HG02623 (cell line): ENCODE measurements around the gene ALKAL2.

Experiments
- ATAC-seq: cut with Tn5 transposase; IDR thresholded peaks from one replicate; pipeline ENCODE4 v1.9.1; 2021; ENCODE audit warnings: moderate library complexity; ENCODE audit not compliant: unreplicated experiment

Gene ALKAL2

DNA sequence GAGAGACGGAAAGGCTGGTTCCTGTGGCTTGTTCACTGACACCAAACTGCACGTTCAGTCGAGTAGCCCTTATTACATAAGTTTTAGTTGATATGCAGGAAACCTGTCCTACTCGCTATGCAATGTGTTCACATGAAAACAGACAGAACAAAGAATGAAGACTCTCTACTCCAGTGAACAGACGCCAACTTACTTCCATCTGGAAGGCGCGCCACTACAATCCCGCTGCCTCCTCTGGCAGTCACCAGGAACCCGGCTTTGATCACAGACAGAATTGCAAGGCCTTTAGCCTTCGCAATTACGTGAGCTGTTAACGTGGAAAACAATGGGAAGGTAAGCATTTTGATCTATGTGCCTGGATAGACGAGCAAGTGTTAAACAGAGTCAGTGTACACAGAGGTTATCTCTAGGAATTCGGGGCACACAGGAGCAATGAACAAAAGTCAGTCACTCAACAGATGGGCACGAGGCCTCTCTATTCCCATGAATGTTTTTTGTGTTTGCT, 38.3 kb downstream of the ALKAL2 start:
- ATAC-seq = no peak

DNA sequence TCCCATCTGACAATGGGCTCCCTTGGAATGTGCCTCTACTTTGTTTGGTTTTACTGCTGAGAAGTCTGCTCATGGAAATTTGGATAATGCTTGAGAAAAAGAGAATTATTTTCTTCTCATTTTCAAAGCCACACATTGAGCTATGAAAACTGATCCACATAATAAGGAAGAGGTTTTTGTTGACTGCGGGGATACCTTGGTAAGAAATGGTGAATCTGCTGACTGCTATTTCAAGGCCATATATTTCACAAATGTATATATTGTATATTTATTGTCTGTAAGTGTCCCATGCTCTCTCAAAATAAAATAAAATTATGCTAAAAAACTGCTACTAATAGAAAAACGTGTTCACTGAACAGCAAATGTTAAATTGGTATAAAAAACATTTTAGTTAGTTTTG, 39.2 kb downstream of the ALKAL2 start:
- ATAC-seq = no peak

DNA sequence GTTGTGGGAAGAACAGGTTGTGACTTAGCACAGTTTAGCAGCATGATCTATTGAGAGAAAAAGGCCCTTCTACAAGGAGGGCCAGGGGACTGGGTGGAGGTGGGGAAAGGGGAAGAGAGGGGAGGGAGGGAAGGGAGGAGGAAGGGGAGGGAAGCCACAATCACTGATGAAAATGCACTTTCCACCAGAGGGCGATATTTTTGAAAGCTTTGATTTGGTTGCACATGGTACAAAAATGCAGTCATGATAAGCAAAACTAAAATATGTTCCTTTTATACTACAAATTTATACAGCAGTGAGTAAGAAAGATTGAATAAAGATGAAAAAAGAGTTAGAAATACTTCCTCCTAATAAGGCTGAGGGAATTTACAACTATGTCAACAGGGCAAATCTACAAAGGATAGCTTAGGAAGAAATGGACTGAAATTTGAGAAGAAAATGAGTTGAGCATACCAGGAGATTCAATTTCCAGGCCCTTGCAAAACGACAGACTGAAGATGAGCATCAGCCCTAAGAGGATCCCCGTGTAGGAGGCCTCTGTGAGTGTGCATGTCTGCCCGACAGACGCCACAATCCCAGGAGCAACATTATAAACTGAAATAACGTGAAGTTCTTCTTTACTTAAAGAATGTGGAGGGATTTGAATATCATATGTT, 41.3 kb downstream of the ALKAL2 start:
- no peak for ATAC-seq

DNA sequence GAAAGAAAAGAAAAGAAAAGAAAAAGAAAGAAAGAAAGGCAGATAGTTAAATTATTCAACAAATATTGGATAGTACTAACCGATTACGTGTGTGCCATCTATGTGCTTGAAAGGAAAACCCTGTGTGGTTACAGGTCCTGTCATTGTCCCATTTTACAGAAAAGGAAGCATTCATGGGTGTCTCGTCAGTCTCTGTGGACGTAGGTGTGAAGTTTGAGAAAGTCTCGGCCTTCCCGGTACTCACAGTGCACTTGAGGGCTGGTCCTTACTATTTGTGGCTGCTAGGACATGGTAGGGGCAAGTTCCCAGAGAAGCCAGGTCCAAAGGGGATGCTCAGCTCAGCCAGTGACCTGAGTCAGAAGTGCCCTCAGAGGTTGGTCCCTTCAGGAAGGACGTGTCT, 43.3 kb downstream of the ALKAL2 start:
- ATAC-seq = no peak

DNA sequence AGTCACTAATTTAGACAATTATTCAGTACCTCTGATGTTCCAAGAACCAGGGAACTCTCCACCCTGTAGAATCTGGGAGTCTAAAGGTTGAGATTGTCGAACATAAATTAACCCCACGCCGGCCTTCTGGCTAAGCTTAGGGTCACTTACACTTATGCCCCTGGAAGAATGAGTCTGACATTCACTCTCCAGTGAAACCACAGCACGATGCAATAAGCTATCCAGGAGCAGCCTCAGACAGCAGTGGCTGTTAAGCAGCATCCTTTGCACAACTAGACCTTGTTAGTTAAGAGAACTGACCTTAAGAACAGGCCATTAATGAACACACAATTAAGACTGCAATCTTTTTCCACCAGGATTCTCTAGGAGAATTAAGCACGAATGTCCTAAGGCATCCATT, 49.0 kb downstream of the ALKAL2 start:
- no peak for ATAC-seq

DNA sequence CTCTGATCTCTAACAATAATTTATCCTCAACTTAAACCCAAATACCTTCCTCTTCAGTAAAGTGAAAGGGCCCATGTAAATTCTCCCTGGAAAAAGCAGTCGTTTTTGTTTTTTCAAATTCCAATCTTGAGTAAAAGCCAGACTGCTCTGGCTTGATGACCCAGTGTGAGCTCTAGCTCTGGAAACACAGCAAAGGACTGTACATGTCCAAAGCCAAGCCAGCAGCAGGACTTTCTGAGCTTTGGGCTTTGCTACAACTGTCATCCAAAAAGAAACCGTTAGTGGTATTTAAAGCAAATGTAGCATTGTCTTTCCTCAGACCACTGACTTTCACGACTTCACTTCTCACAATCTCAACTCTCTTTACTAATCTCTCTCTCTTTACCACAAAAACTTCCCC, 49.5 kb downstream of the ALKAL2 start:
- no peak for ATAC-seq

DNA sequence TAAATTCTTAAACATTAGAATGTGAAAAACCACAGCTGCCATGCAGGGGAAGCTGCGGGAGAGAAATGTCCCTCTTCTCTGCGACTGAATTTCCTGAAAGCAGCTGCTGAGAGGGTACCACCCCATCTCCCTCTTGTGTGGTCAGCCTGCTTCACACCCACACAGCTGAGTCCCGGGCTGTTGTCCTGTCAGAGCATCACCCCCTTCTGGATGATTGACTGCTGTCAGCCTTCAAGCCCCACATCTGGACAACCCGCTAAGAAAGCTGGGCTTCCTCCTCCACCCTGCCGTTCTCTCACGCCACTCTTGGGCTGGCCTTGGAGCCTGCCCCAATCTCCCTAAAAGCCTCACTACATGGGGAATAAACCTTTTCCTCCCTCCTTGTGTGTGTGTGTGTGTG, 50.0 kb downstream of the ALKAL2 start:
- ATAC-seq = no peak

DNA sequence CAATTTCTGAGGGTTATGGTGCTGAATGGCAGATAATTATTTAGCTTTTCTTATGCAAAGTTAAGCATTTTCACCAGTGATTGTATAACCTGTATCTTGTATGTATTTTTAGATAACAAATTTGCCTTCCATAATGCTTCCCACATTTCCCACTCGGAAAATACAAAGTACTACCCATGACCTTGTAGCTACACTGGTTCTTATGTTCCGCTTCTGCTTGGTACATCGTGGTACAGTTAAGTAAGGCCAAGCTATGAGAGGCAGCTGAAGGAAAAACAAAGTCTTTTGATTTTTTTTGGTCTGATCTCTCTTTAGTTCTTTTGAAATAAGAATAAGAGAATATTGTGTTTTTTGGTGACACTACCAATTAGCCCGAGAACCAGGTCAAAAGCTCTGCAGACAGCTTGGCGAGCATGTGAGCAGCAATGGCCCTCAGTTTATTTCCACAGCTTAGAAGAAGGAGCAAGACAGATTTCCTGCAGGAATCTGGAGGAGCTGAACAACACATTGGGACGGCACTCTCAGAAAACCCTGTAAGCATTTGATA, 50.8 kb downstream of the ALKAL2 start:
- ATAC-seq = no peak

DNA sequence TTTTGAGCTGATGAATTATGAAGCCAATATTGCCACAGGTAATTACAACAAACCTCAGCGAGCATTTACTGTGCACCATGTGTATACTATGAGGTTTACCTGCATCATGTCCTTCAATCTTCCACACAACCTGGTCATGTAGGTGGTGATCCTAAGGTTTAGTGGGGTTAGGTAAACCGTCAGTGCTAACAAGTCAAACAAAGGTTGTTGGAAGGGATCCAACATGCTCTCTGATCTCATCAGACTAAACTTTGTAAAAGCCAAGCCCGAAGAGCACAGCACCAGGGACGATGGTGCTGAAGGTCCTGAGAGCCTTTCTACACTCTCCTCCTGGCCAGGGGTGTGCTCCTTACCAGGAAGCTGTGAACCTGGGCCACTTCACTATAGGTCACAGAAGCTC, 53.5 kb downstream of the ALKAL2 start:
- ATAC-seq = no peak

DNA sequence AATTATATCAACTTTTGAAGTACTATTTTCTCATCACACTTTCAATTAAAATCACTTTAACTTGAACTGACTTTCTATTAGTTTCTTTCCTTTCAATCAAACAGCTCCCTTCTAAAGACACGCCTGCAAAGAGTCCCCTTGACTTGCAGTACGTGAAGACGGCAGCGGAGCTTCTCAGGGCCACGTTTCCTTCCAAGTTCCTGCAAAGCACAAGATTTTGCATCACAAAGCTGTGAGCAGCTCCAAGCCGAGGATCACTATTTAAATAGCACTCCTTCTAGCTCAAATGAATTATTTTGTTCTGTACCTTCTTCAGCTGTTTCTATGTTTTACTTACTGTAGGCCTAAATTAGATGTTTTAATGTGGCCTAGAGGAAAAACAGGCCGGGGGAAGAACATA, 54.9 kb downstream of the ALKAL2 start:
- no peak for ATAC-seq

DNA sequence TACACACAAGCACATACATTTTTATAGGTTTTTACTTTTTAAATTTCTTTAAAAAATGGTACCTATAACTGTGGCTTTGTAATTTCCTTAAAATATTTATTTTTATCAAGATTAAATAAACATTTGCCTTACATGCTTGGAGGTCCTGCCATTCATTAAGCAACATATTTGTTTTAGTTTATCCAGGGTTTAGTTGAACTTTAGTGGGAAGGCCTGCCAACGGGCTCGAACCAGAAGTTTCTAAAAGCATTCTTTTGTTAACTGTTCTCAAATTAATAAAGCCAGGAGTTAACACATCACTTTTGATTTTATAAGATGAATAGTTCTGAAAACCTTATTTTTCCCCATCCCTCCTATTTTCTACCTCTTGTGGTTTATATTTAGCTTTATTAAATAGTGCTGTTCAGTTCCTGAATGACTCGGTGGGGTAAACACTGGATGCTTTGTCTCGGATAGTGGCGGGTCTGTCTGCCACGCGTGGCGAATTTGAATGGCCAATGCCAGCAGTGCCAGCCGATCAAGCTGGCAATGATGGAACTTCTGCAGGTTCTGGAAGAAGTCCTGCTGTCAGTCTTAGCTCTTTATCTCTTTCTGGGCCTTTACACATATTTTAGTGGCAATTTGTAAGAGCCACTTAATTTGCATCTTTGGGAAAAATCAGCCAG, 56.2 kb downstream of the ALKAL2 start:
- ATAC-seq = no peak
